Measurements from ENCODE around the gene JOSD2. TPM values are rescaled to one million over a fixed set of nuclear protein-coding genes. Genes with fewer than 3 reads are reported as not detected.

JOSD2 gene
- total RNA-seq, 1 experiment from 2014 or later = 27.9 TPM

- no peaks in the 10 kb centered on the region for H3K4me1 ChIP-seq
- CTCF ChIA-PET = interaction anchor here (0.5 to 0.9 kb wide), 3 partner anchors 24 to 1359 kb away, joined by 3 to 5 read pairs (median 3); partner anchors contain the start of gene JOSD2
- H3K9me3 ChIP-seq = peaks cover 13% of the 10 kb centered on the region
- H3K27me3 Mint-ChIP-seq (ENCODE audit: insufficient read depth, unreplicated experiment) = peaks cover 21% of the 10 kb centered on the region
- H3K27ac Mint-ChIP-seq (ENCODE audit: unreplicated experiment) = no peak overlapping the region
- intact Hi-C loops (cut with micrococcal nuclease; ENCODE audit: unreplicated experiment) = no loop called here
- no peaks in the 10 kb centered on the region for H3K36me3 ChIP-seq (ENCODE audit: control insufficient read depth, insufficient read depth, low read length)
- POLR2A ChIA-PET = no interaction called here
- peaks cover 8% of the 10 kb centered on the region for H3K4me1 Mint-ChIP-seq (ENCODE audit: low read depth, unreplicated experiment)
- peak in 1 of 2 experiments; percentile 71 for DNase-seq
- no TSS peak for BruUV-seq (replicated peaks)
- peaks cover 12% of the 10 kb centered on the region for H3K36me3 Mint-ChIP-seq (ENCODE audit: insufficient read depth, unreplicated experiment)
- no peak overlapping the region for H3K4me3 Mint-ChIP-seq (ENCODE audit: unreplicated experiment)
- H3K9me3 Mint-ChIP-seq (ENCODE audit: unreplicated experiment) = no peaks in the 10 kb centered on the region
- H3K4me3 ChIP-seq (ENCODE audit: low read depth, low read length) = no peak overlapping the region
- no peaks in the 10 kb centered on the region for H3K27me3 ChIP-seq (replicated peaks; ENCODE audit: control insufficient read depth, insufficient read depth, low read length)
- TF ChIP-seq, protein P1, sequence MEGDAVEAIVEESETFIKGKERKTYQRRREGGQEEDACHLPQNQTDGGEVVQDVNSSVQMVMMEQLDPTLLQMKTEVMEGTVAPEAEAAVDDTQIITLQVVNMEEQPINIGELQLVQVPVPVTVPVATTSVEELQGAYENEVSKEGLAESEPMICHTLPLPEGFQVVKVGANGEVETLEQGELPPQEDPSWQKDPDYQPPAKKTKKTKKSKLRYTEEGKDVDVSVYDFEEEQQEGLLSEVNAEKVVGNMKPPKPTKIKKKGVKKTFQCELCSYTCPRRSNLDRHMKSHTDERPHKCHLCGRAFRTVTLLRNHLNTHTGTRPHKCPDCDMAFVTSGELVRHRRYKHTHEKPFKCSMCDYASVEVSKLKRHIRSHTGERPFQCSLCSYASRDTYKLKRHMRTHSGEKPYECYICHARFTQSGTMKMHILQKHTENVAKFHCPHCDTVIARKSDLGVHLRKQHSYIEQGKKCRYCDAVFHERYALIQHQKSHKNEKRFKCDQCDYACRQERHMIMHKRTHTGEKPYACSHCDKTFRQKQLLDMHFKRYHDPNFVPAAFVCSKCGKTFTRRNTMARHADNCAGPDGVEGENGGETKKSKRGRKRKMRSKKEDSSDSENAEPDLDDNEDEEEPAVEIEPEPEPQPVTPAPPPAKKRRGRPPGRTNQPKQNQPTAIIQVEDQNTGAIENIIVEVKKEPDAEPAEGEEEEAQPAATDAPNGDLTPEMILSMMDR (IDR thresholded peaks at IDR 0.05; ENCODE audit: insufficient read depth in 1 of 2, low read depth in 1 of 2, low read length in 1 of 2, severe bottlenecking in 1 of 2, unreplicated experiment in 1 of 2) = peak; percentile 38 to 64
These were observed 24.0 kb downstream of the JOSD2 start for GRCh38 chr19:50486823-50487515.

DNA sequence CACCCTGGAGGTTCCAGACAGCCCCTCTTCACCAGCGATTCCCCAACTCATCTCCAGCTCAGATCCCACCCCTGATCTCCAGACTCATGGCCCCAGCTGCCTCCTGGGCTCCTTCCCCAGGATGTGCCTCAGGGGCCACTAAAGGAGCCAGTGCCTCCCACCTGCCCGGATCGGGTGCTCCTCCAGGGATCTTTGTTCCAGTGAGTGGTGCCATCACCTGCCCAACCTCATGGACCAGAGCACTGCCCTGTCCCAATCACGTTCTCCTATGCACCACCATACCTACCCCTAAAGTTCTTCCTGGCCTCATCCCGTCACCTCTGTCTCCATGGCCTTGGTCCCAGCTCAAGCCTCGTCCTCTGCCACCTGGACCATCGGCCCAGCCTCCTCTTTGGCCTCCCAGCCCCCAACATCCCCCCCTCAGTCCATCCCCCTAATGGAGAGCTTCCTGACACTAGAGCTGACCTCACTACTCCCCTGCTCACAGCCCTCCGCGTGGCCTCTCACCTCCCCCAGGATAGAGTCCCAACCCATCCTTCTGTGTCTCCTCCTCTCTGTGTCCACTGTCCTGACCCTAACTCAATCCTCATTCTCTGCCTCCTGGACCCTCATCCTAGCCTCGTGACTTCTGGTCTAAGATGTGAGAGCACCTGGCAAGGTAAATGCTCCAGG lies 25.6 kb downstream of the JOSD2 start:
- Histone ChIP-seq H3K36me3 (ENCODE audit: control insufficient read depth, insufficient read depth, low read length) (no peaks in the 10 kb centered on the region), H3K9me3 (peaks cover 13% of the 10 kb centered on the region), H3K4me1 (no peaks in the 10 kb centered on the region), H3K4me3 (ENCODE audit: low read depth, low read length) (no peak overlapping the region), H3K27me3 (replicated peaks; ENCODE audit: control insufficient read depth, insufficient read depth, low read length) (no peaks in the 10 kb centered on the region)
- Mint-ChIP-seq H3K27ac (ENCODE audit: unreplicated experiment) (no peak overlapping the region), H3K36me3 (ENCODE audit: insufficient read depth, unreplicated experiment) (peaks cover 19% of the 10 kb centered on the region), H3K4me3 (ENCODE audit: unreplicated experiment) (no peak overlapping the region), H3K27me3 (ENCODE audit: insufficient read depth, unreplicated experiment) (peaks cover 10% of the 10 kb centered on the region), H3K9me3 (ENCODE audit: unreplicated experiment) (no peaks in the 10 kb centered on the region), H3K4me1 (ENCODE audit: low read depth, unreplicated experiment) (no peaks in the 10 kb centered on the region)
- intact Hi-C loops (cut with micrococcal nuclease; ENCODE audit: unreplicated experiment) = no loop called here
- no peak for DNase-seq
- POLR2A ChIA-PET = no interaction called here
- CTCF ChIA-PET = interaction anchor here (0.6 to 0.7 kb wide), 2 partner anchors 316 to 615 kb away, joined by 3 to 4 read pairs; no protein-coding TSS in a partner anchor
- TF ChIP-seq, protein P1 (IDR thresholded peaks at IDR 0.05; ENCODE audit: insufficient read depth in 1 of 2, low read depth in 1 of 2, low read length in 1 of 2, severe bottlenecking in 1 of 2, unreplicated experiment in 1 of 2) = no peak
- BruUV-seq (replicated peaks) = no TSS peak

- BruUV-seq (replicated peaks) = TSS peak; percentile 62
- ChIA-PET POLR2A (no interaction called here), CTCF (no interaction called here)
- H3K36me3 ChIP-seq (ENCODE audit: control insufficient read depth, insufficient read depth, low read length) = no peaks in the 10 kb centered on the region
- no peak overlapping the region for H3K4me3 ChIP-seq (ENCODE audit: low read depth, low read length)
- Mint-ChIP-seq H3K36me3 (ENCODE audit: insufficient read depth, unreplicated experiment) (peaks cover 18% of the 10 kb centered on the region), H3K9me3 (ENCODE audit: unreplicated experiment) (no peaks in the 10 kb centered on the region), H3K4me1 (ENCODE audit: low read depth, unreplicated experiment) (no peaks in the 10 kb centered on the region), H3K27me3 (ENCODE audit: insufficient read depth, unreplicated experiment) (peaks cover 4% of the 10 kb centered on the region), H3K4me3 (ENCODE audit: unreplicated experiment) (no peak overlapping the region), H3K27ac (ENCODE audit: unreplicated experiment) (no peak overlapping the region)
- intact Hi-C loops (cut with micrococcal nuclease; ENCODE audit: unreplicated experiment) = no loop called here
- TF ChIP-seq, protein P1 (IDR thresholded peaks at IDR 0.05; ENCODE audit: insufficient read depth in 1 of 2, low read depth in 1 of 2, low read length in 1 of 2, severe bottlenecking in 1 of 2, unreplicated experiment in 1 of 2) = no peak
- H3K27me3 ChIP-seq (replicated peaks; ENCODE audit: control insufficient read depth, insufficient read depth, low read length) = no peaks in the 10 kb centered on the region
- no peak for DNase-seq
- H3K9me3 ChIP-seq = peaks cover 13% of the 10 kb centered on the region
- H3K4me1 ChIP-seq = no peaks in the 10 kb centered on the region
These were observed 28.1 kb downstream of the JOSD2 start for GRCh38 chr19:50482916-50483315.

All from Caco-2 (cell line).